HG03469 (cell line): ENCODE data around the gene WDPCP.
"Not testable (repeated sequence)": the region's sequence is repeated elsewhere in the genome, so short reads cannot be mapped to it uniquely, and the experiment has no call there.

ENCODE experiments used
- ATAC-seq: cut with Tn5 transposase; IDR thresholded peaks from one replicate; pipeline ENCODE4 v1.9.1; 2021; ENCODE audit warnings: mild to moderate bottlenecking, moderate library complexity, moderate number of reproducible peaks; ENCODE audit not compliant: unreplicated experiment

Gene WDPCP

DNA sequence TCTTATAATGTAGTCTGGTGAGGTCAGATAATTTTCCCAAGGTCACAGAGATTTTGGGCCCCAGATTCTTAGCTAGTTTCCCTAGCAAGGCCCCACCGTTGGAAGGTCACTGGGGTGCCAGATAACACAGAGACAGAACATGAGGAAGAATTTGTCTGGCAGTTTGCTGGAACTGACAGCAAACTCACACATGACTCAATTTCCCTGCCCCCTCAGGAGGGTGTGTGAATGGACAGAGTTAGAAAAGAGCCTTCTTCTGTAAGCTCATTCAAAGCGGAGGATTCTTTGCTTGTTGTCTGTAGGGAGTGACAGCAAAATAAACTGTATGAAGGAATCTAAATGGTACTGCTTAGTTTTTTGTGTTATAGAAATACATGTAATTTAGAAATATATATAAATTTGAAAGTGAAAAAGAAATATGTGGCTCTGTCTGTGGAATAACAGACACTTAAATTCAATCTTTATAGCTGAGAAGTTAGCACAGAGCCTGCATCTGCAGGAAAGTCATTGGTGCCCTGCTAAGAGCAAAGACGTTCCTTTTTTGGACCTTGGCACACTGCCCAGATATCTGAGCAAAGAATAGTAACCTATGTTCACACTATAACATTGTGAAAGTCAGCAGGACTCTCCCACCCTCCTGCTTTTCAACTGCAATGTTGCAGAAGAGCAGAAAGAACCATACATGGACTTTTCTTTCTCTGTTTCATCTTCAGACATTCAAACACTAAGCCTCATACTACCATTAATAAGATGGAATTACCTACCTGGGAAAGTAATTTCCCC lies 2.5 kb upstream of the WDPCP start:
- ATAC-seq = no peak

- no peak for ATAC-seq
These were observed 1.1 kb upstream of the WDPCP start for GRCh38 chr2:63589148-63589958.

GRCh38 chr2:63587814-63588384 lies 378 bp downstream of the WDPCP start:
- ATAC-seq = no peak

- no peak for ATAC-seq
These were observed 5.4 kb downstream of the WDPCP start for GRCh38 chr2:63582873-63583272.

- no peak for ATAC-seq
These were observed 6.8 kb downstream of the WDPCP start for GRCh38 chr2:63581298-63581961.

- ATAC-seq = no peak
These were observed 7.5 kb downstream of the WDPCP start for GRCh38 chr2:63580651-63581297.

GRCh38 chr2:63578767-63579166 lies 9.5 kb downstream of the WDPCP start:
- ATAC-seq = no peak

GRCh38 chr2:63576546-63576945 lies 11.7 kb downstream of the WDPCP start:
- no peak for ATAC-seq

- ATAC-seq = not testable (repeated sequence)
These were observed 14.4 kb downstream of the WDPCP start for GRCh38 chr2:63573726-63574345.

GRCh38 chr2:63573026-63573425 lies 15.3 kb downstream of the WDPCP start:
- not testable (repeated sequence) for ATAC-seq

GRCh38 chr2:63572001-63572400 lies 16.3 kb downstream of the WDPCP start:
- ATAC-seq = no peak

DNA sequence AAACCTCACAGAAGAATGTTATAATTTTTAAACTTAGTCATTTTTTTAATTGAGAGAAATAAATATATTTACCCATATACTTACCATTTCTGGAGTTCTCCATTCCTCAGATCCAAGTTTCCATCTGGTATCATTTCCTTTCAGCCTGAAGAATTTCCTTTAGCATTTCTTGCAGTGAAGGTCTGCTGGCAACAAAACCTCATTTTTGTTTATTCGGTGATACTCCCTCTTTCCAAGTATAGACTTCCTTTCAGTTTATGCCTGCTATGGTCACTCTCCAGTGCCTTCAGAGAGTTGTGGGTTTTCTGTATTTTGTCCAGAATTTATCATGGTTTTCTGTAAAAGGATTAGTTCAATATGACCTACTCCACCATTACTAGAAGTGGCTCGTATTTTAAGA lies 17.0 kb downstream of the WDPCP start:
- ATAC-seq = no peak

GRCh38 chr2:63569740-63570139 lies 18.5 kb downstream of the WDPCP start:
- peak; percentile 62 for ATAC-seq

DNA sequence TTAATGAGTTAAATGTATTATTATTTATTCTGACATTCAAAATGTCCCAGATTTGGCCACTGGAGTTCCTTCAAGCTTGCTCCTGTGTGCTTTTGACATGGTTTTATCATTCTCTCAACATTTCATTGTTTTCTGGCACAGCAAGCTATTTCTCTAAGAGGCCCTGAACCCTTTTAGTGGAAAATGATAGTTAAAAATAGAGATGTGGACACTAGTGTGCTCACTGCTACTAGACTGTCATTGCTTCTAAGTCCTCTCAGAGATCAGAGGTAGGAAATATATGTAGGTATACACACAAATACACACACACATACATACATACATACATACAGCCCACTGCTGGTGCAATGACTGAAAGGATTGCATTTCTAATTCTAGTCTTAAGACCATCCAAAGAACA lies 25.5 kb downstream of the WDPCP start:
- no peak for ATAC-seq

DNA sequence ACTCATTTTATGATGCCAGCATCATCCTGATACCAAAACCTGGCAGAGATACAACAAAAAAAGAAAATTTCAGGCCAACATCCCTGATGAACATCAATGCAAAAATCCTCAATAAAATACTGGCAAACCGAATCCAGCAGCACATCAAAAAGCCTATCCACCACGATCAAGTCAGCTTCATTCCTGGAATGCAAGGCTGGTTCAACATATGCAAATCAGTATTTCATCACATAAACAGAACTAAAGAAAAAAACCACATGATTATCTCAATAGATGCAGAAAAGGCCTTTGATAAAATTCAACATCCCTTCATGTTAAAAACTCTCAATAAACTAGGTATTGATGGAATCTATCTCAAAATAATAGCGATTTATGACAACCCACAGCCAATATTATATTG lies 29.4 kb downstream of the WDPCP start:
- ATAC-seq = not testable (repeated sequence)

- ATAC-seq = not testable (repeated sequence)
These were observed 30.5 kb downstream of the WDPCP start for GRCh38 chr2:63557819-63558218.

GRCh38 chr2:63555931-63556330 lies 32.3 kb downstream of the WDPCP start:
- ATAC-seq = no peak

DNA sequence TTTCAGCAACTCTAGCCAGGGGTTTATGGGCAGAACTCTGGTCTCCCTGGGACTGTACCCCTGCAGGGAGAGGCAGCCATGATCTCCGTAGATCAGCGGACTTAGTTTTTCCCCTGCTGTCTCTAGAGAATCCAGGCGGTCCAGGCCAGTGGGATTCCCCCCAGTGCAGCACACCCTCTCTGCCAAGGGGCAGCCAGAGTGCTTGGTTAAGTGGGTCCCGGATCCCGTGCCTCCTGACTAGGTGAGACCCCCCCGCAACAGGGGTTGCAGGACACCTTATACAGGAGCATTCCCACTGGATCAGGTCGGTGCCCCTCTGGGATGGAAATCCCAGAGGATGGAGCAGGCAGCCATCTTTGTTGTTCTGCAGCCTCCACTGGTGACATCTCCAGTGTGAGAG lies 33.0 kb downstream of the WDPCP start:
- ATAC-seq = no peak

- no peak for ATAC-seq
These were observed 35.2 kb downstream of the WDPCP start for GRCh38 chr2:63553049-63553448.

DNA sequence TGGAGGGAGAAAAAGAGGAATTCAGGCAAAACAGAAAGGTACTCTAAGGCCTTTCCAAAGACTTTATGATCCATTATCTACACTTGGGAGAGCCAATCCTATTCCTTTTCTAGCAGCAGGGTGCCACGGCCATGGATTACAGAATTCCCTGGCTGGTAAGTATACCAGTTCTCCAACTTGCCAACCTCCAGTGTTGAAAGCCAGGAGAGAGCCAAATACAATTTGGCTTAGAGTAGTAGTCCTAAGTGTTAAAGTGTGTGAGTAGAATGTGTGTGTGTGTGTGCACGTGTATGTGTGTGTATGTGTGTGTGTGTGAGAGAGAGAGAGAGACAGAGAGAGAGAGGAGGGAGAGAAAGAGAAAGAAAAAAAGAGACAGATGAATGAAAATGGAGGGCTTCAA lies 43.3 kb downstream of the WDPCP start:
- no peak for ATAC-seq
